Ovary (tissue), 9 donors: ENCODE data around the gene CHST9. TPM values are rescaled to one million over a fixed set of nuclear protein-coding genes. Genes with fewer than 3 reads are reported as not detected.

ENCODE experiments used
- DNase-seq, 5 donors: peaks; one replicate each; pipeline ENCODE4 v3.0.0-alpha.2; 2019 to 2020
- H3K27ac ChIP-seq, 2 donors: fragments of 200-600 bp; one replicate each; pipeline versions ENCODE4 v1.5.1 to v1.8.0; 2019 to 2022
- H3K27me3 ChIP-seq: fragments of 200-600 bp; one replicate; pipeline ENCODE4 v1.8.0; 2022
- H3K36me3 ChIP-seq: fragments of 200-600 bp; sonication (generic); one replicate; pipeline ENCODE4 v1.5.1; 2019
- H3K4me1 ChIP-seq: one replicate; pipeline ENCODE4 v1.8.1; 2013; ENCODE audit warnings: mild to moderate bottlenecking, moderate library complexity; ENCODE audit not compliant: insufficient read depth
- H3K4me3 ChIP-seq: fragments of 200-600 bp; sonication (generic); one replicate; pipeline ENCODE4 v1.5.1; 2017
- H3K9me3 ChIP-seq, 2 donors: fragments of 200-600 bp in 1 of 2; sonication (generic) in 1 of 2; one replicate each; pipeline versions ENCODE4 v1.5.1 to v1.8.1; 2013 to 2019; ENCODE audit warnings: mild to moderate bottlenecking in 1 of 2, moderate library complexity in 1 of 2
- EP300 ChIP-seq: sonication (generic); formaldehyde crosslinking; IDR thresholded peaks from one replicate; pipeline ENCODE4 v1.6.1; 2017; ENCODE audit warnings: antibody characterized with exemption
- POLR2A ChIP-seq: fragments of 450-650 bp; IDR thresholded peaks from one replicate; pipeline ENCODE4 v1.6.1; 2017; ENCODE audit warnings: antibody characterized with exemption, mild to moderate bottlenecking, moderate library complexity
- WGBS, 3 donors: extraction: QIAGEN DNeasy Blood & Tissue Kit in 1 of 3; methylation state at CpG; one replicate each; pipeline versions ENCODE4 v1.1.5 to v1.1.7; 2013 to 2017; 5-methylcytosine and 5-hydroxymethylcytosine counted together
- intact Hi-C, 4 donors: fragments of 100-400 bp; cut with DNase I; formaldehyde crosslinking; loops; one replicate each; pipeline versions ENCODE4 v1.11.0 to v1.15.1; 2022 to 2023
- polyA plus RNA-seq, 2 donors: library from polyadenylated mRNA; stranded (reverse); fragments of 200-250 nt in 1 of 2; fragments of 350-450 nt in 1 of 2; fragmentation: Illumina TruSeq in 1 of 2; extraction: RNeasy Lipid Tissue Mini Kit (QIAGEN cat#74804) in 1 of 2; gene quantifications; one replicate each; pipeline ENCODE4 v1.2.3, GENCODE V29; 2013 to 2014
- total RNA-seq, 7 donors: library from RNA; depleted of rRNA in 2 of 7; stranded (reverse); fragments of >200 nt in 2 of 7; fragmentation: NEBNext Ultra II Directional in 3 of 7; extraction: Animal tissue kit (Norgen Biotek cat#: 25700) in 3 of 7; gene quantifications; one replicate each; pipeline versions ENCODE4 v1.1.0 to v1.2.4, GENCODE V29; 2016 to 2023
- TF ChIP-seq, protein P1 (sequence below), 3 donors: fragments of 450-650 bp in 2 of 3; fragments of 200-600 bp in 1 of 3; IDR thresholded peaks; one replicate each; pipeline versions ENCODE4 v1.5.1 to v1.8.0; 2016 to 2022; ENCODE audit warnings: antibody characterized with exemption in 3 of 3, mild to moderate bottlenecking in 1 of 3
- donor health status: DM: no; HTN: no; CAD: no; lungs with moderate emphysema.
- donor health status: DM: no; HTN: no; CAD: no.
- donor health status: Bipolar disorder and iron deficiency.
- donor health status: DM: yes; HTN: yes; CAD: no.
- donor health status: DM: no; HTN: no; CAD: no.
- donor health status: DM: yes; HTN: yes; CAD: no.

Gene CHST9
- total and polyA plus RNA-seq, 9 donors = 0.02 to 3.6 (median 0.12) TPM; not detected in 1

DNA sequence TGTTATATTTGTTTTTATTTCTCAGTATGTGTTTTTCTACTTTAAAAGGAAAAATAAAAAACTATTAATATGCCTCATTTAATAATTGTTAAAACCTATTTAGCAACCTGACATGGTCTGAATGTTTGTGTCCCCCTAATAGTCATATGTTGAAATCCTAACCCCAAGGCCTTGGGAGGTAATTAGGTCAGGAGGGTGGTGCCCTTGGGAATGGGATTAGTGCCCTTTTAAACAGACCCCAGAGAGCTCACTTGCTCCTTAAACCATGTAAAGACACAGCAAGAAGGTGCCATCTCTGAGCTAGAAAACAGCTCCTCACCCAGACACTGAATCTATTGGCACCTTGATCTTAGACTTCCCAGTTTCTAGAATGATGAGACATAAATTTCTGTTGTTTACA lies 71.8 kb downstream of the CHST9 start:
- DNase-seq = no peak
- H3K27me3 ChIP-seq = no peaks in the 10 kb centered on the region
- no peaks in the 10 kb centered on the region for H3K4me1 ChIP-seq
- TF ChIP-seq, protein P1, sequence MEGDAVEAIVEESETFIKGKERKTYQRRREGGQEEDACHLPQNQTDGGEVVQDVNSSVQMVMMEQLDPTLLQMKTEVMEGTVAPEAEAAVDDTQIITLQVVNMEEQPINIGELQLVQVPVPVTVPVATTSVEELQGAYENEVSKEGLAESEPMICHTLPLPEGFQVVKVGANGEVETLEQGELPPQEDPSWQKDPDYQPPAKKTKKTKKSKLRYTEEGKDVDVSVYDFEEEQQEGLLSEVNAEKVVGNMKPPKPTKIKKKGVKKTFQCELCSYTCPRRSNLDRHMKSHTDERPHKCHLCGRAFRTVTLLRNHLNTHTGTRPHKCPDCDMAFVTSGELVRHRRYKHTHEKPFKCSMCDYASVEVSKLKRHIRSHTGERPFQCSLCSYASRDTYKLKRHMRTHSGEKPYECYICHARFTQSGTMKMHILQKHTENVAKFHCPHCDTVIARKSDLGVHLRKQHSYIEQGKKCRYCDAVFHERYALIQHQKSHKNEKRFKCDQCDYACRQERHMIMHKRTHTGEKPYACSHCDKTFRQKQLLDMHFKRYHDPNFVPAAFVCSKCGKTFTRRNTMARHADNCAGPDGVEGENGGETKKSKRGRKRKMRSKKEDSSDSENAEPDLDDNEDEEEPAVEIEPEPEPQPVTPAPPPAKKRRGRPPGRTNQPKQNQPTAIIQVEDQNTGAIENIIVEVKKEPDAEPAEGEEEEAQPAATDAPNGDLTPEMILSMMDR (IDR thresholded peaks at IDR 0.05) = no peak
- TF ChIP-seq POLR2A (no peak), EP300 (no peak)
- no peak overlapping the region for H3K27ac ChIP-seq
- H3K9me3 ChIP-seq = no peaks in the 10 kb centered on the region
- H3K4me3 ChIP-seq = no peak overlapping the region
- intact Hi-C loops = no loop called here
- H3K36me3 ChIP-seq = no peaks in the 10 kb centered on the region

DNA sequence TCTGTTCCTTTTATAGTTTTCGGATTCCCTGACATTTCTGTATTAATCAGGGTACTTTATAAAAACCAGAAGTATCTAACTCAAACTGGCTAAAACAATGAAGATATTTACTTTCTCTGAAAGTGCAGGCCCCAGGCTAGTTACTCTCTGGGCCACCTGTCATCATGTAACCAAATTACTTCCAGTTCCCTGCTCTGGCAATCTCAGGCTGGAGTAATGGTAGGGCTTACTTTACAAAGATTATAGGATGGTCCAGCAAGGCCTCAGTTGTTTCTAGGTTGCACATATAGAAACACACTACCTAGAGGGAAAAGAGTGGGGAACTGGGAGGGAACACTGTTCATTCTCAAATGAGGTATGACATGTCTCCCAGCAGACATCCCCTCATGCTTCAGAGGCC lies 74.8 kb downstream of the CHST9 start:
- Histone ChIP-seq H3K4me3 (no peak overlapping the region), H3K4me1 (no peaks in the 10 kb centered on the region), H3K27ac (no peak overlapping the region), H3K36me3 (no peaks in the 10 kb centered on the region), H3K9me3 (no peaks in the 10 kb centered on the region), H3K27me3 (no peaks in the 10 kb centered on the region)
- DNase-seq = no peak
- WGBS, 3 donors = 95 to 97% (median 95%) methylated on average over 1 of the region's 1 CpG
- intact Hi-C loops = no loop called here
- TF ChIP-seq, protein P1 (IDR thresholded peaks at IDR 0.05) = no peak
- TF ChIP-seq EP300 (no peak), POLR2A (no peak)

DNA sequence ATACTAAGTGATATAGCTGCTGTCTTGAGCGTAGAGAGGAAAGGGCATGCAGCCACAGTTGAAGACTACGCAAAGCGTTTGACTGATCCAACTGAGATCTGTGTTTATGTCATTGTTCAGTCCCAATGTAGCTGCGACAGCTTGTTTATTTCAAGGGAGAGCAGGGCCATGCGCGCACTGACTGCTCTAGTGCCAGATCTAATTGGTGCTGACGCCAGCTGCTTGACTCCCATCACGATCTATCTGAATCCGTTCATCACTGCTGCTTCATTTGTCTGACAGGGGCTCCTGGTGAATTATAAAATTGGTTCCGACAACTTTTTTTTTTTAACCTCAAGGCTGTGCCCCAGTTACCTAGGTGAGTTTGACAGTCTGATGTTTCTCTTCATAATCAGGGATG lies 75.7 kb downstream of the CHST9 start:
- no peak overlapping the region for H3K27ac ChIP-seq
- H3K27me3 ChIP-seq = no peaks in the 10 kb centered on the region
- no peaks in the 10 kb centered on the region for H3K9me3 ChIP-seq
- intact Hi-C loops = no loop called here
- H3K4me3 ChIP-seq = no peak overlapping the region
- DNase-seq = no peak
- no peaks in the 10 kb centered on the region for H3K36me3 ChIP-seq
- TF ChIP-seq EP300 = no peak
- TF ChIP-seq, protein P1 (IDR thresholded peaks at IDR 0.05) = no peak
- TF ChIP-seq POLR2A = no peak
- 75 to 80% (median 78%) methylated on average over 10 of the region's 10 CpGs for WGBS, 3 donors
- H3K4me1 ChIP-seq = no peaks in the 10 kb centered on the region

DNA sequence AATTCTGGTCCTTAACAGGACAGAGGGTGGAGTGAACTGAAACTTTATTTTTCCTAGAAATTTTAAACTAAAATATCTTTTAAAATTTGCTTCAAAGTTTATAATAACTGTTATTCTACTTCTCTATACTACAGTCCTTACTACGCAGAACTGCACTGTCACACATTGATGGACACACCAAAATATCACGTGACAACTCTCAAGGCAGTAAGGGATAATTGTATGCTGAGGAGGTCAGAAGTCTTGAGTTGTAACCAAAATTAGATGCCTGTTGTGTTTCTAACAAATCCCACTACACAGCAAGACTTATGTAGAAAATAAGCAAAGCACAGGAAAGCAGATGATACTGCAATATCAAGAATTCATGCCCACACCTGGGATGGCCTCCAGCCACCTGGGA lies 76.3 kb downstream of the CHST9 start:
- Histone ChIP-seq H3K27me3 (no peaks in the 10 kb centered on the region), H3K9me3 (no peaks in the 10 kb centered on the region), H3K4me1 (no peaks in the 10 kb centered on the region), H3K27ac (no peak overlapping the region), H3K36me3 (no peaks in the 10 kb centered on the region), H3K4me3 (no peak overlapping the region)
- WGBS, 3 donors = 80 to 90% (median 83%) methylated on average over 2 of the region's 2 CpGs
- TF ChIP-seq EP300 = no peak
- TF ChIP-seq, protein P1 (IDR thresholded peaks at IDR 0.05) = no peak
- TF ChIP-seq POLR2A = no peak
- intact Hi-C loops = no loop called here
- no peak for DNase-seq

DNA sequence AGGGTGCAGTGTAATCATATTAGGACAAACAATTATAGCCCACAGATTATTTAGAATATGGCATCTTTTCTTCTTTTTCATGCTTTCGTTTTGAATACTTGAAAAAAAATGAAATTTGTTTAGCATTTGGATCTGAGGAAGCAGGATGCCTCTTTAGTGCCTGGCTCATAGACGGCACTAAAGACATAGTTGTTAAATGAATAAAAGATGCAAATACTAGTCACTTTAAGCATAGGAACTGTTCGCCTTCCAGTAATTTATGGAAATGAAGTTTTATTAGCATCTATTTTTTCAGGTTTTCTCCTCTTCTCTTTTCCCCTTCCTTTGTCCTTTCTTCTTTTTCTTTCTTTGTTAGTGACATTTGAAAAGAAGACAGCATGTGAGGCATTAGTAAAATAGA lies 80.4 kb downstream of the CHST9 start:
- no peaks in the 10 kb centered on the region for H3K9me3 ChIP-seq
- TF ChIP-seq EP300 (no peak), POLR2A (no peak)
- TF ChIP-seq, protein P1 (IDR thresholded peaks at IDR 0.05) = no peak
- no peaks in the 10 kb centered on the region for H3K27me3 ChIP-seq
- 72 to 78% (median 73%) methylated on average over 3 of the region's 3 CpGs for WGBS, 3 donors
- H3K27ac ChIP-seq = no peak overlapping the region
- H3K4me1 ChIP-seq = no peaks in the 10 kb centered on the region
- H3K4me3 ChIP-seq = no peak overlapping the region
- intact Hi-C loops = no loop called here
- no peak for DNase-seq
- H3K36me3 ChIP-seq = no peaks in the 10 kb centered on the region
